Stimulated activated CD4-positive, alpha-beta T cell treated with anti-CD3 and anti-CD28 coated beads, Interleukin-15, amount 100 ng/mL, for 48 hours (primary cell): Measurements from ENCODE around the gene GPC6.

Source experiments
- DNase-seq, 2 donors: peaks; one replicate each; pipeline ENCODE4 v3.0.0-alpha.2; 2020; ENCODE audit warnings: low read depth in 2 of 2

Gene GPC6

DNA sequence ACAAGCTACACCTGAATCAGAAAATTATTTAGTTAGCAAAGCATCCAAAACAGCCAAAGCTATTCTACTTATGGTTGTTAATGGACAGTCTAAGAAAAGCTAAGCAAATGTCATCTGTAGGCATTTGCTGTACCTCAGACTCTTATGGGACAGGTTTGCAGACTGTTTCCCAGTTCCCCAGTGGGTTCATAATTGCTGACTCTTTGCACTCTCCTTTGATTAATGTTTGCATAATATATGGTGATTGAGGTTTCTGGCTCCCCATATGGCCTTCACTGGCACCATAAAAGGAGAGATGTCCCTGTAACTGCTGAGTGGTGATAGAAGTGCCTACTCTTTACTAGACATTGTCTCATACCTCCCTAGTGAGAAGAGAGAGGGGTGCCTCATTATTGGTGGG, 142.1 kb downstream of the GPC6 start:
- DNase-seq = no peak

DNA sequence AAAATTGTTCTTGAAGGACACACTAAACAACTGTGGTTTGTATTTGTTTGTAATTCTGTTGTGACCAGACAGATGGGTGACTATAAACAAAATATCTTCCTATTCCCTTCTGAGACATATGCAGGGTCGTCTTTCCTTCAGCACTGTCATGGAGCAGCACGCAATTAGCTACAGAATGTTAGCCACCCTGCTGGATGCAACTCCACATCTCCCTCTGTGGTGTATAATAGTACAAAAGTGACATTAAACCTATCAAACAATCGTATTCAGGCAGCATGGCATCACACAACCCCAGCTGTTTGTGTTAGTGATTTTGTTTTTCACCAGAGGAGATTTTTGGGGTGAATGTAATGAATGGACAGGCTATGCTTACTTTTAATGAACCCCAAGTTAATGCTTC, 146.2 kb downstream of the GPC6 start:
- no peak for DNase-seq

GRCh38 chr13:93375491-93375890, 148.9 kb downstream of the GPC6 start:
- no peak for DNase-seq

DNA sequence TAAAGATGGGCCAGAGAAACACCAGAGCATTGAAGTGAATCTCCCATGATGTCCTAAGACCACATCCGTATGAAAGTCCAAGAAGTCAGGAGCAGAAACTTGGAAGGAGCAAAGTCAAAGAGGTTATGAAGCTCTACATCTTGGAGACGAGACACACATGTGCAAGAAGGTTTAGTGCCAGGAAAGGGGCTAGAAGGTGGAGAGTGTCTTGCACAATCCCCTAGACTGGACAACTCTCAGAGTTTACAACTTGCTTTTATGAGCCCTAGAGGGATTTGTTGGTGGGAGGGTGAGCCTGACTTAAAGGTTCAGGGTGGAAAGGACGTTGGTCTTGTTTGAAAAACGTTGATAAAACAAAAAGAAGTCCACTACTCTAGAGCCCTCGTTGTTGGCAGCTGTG, 150.6 kb downstream of the GPC6 start:
- no peak for DNase-seq

- DNase-seq = no peak
Observed at GRCh38 chr13:93378184-93378583, 151.6 kb downstream of the GPC6 start.

DNA sequence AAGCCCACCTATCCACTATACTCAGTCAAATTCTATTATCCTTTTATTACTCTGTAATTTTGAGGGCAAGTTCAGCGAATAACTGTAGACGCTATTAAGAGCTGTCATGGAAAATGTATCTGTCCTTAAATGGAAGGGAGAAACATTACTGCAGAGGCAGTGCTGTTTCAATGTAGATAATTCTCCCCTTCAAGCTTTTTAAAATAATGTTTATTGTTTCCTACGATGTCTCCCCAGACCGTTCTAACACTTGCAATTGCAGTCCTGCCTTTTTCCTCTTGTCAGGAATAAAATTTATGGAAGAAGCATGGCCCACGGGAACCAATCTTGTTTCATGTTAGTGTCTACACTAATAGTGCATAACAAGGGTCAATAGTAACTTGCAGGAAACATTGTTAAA, 159.5 kb downstream of the GPC6 start:
- DNase-seq = no peak

- no peak for DNase-seq
Observed at GRCh38 chr13:93388701-93389100, 162.1 kb downstream of the GPC6 start.

- no peak for DNase-seq
Observed at GRCh38 chr13:93397619-93398018, 171.0 kb downstream of the GPC6 start.

DNA sequence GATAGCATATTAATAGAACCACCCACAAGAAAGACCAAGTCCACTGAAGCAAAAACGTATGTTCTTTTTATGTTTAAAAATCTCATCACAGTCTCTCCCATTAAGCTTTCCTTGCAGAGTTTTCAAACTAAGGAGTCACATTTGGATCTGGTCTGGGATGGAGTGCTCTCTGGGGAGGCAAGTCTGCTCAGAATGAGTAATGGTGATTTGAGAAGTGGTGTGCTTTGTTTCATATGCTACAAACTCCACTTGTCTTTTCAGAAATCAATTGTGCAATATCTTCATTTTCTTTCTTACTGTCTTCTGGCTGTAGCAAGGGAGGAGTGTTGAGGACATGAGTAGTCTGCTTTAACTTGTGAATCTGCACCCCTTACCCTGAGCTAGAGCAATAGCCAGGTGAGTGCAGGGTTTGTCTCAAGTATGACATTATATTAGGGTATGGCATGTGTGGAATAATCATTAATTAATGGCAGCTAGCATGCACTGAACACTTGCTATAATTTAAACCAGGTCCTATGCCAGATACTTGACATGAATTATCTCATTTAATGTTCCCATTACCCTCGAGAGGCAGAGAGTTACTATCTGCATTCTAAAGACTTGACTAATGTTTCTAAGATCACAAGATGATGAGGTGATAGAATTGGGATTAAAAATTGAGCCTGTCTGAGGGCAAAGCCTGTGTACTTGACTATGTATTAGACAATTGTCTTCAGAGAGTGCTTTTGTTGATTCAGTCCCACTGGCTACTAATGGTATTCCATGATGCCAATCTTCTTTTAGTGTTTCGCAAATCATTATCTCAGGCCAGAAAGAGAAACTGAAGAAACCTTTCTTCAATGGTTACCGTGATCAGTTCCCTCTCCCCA, 171.8 kb downstream of the GPC6 start:
- no peak for DNase-seq

- no peak for DNase-seq
Observed at GRCh38 chr13:93399212-93399611, 172.6 kb downstream of the GPC6 start.

DNA sequence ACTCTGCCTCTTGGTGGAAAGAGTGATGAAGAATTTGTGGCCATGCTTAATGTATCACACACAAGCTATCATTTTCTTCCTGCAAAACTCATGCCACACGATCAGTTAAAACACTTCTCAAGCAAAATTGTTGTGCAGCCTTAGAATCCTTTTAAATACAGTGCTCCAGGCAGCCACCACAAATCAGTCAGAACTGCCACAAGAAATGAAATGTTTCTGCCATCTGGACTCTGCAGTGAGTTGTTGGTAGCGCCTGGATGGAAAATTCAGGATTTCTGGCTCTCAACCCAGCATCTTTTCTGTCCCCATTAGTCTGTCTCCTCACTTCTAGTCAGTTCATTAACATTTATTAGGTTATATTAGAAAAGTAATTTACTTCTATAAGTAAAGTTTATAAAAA, 179.5 kb downstream of the GPC6 start:
- DNase-seq = no peak

DNA sequence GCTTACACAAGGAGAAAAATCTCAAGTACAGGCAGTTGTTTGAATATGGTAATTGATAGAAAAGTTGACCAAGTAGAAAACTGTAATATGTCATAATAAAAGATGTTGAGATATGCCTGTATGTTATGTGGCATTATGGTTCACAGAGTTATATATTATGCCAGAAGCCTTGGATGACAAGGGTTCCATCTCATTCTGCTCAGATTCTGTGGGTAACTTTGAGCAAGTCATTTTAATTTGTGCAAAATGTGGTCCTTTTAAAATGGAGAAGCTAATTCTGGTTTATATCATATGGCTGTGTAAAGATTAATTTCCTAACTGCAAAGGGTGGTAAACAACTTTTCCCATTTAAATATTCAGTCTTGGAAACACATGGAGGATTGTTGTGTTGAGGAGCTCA, 180.9 kb downstream of the GPC6 start:
- no peak for DNase-seq

DNA sequence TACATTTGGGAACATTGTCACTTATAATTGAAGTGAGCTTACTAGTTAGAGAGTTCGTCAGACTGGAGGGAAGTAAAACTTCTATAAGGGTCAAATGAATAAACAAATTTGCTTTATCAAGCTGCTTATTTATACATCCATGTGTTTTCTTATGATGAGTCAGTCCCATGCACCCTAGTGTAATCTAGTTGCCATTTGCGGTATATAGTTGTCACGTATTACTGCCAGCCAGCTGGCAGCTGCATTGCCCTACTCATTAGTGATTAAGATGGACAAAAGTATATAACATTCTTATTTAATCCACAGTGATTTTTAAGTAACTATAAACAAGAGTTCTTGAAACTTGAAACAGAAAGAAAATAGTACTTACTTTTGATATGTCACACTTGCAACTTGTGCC, 182.4 kb downstream of the GPC6 start:
- DNase-seq = no peak

- no peak for DNase-seq
Observed at GRCh38 chr13:93409816-93410215, 183.2 kb downstream of the GPC6 start.

DNA sequence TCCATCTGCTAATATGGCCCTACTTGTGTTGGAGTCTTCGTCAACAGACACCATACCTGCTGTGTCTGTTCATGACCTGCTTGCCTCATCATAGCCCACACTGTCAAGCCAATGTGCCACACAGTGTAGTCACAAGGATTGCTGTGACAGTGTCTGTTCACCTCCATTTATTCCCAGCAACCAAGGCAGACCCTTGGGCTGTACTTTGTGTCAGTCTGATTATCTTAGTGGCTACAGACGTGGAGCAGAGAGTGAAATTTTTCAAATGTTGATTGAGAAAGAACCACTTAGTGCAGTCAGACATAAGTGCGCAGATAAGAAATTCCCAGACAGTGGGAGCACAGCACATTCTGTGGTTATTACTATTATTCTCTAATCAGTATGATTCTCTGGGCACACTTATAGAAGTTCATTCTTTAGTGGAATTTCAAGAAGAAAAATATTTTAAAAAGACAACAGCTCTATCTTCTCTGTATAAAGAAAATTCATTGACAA, 184.6 kb downstream of the GPC6 start:
- no peak for DNase-seq

- DNase-seq = no peak
Observed at GRCh38 chr13:93412676-93413075, 186.1 kb downstream of the GPC6 start.

DNA sequence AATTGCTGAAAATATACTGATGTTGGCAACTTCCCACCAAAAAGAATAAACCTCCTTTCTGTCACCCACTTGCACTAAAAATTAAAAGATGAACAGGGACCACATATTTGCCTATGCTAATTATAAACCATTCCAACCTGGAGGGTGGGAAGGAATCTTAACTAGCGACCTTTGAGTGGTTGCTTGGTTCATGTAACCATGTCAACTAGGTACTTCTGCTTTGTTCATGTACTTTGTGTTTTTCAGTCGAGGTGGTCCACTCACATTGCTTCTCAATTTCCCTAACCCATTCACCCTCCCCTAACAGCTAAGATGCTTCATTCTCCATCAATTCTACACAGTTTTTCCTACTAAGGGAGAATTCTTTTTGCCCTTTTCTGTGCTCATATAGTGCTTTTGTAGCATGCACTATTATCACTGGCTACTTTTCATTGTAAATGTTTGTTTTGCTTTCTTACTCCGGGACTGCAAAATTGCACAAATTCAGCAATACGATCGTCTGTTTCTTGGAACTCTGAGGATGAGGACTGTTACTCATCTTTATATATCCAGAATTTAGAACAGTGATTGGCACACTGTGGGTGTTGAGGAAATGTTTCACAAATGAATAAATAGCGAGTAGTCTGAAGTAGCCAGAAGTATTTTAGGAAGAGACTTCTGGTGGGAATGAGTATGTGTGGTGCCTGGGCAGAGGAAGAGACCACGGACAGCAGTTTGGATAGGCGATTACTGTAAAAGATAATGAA, 187.5 kb downstream of the GPC6 start:
- no peak for DNase-seq

GRCh38 chr13:93416736-93417355, 190.2 kb downstream of the GPC6 start:
- DNase-seq = no peak

- no peak for DNase-seq
Observed at GRCh38 chr13:93418398-93418797, 191.8 kb downstream of the GPC6 start.

DNA sequence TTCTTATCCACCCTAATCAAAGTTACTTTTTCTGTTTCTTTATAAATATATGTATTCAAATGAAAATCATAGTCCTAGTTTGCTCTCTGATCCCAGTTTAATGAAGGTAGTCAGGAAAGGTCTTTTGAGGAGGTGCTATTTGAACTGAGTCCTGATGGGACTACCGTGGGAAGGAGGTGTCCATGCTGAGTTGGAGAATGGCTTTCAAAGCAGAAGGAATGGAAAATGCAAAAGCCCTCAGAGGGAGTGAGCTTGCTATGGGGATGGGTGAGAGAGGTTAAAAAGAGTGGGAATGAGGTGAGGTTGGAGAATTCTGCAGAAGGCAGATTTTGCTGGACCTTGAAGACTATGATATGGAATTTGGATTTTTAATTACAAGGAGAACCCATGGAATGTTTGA, 193.6 kb downstream of the GPC6 start:
- DNase-seq = no peak

DNA sequence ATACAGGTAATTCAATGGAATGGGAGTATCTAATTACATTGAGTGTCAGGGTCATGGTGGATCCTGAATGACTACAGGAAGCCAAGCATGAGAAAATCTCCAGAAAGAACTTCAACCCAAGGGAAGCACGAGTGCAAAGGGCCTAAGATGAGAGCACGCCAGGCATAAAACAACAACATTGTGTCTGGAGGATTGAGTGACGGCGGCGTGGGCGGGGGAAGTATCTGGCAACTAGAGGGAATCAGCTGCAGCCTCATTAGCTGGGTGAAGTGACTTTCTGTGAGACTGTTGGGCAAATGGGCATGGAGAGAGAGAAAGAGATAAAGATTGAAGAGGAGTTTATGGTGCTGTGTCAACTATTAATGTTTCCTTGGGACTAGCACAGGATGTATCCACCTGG, 194.3 kb downstream of the GPC6 start:
- no peak for DNase-seq

- no peak for DNase-seq
Observed at GRCh38 chr13:93422980-93423543, 196.5 kb downstream of the GPC6 start.
